Measurements from ENCODE around the gene ROBO2.

ROBO2 gene

GRCh38 chr3:77420336-77420735 lies 380.4 kb downstream of the ROBO2 start (continued):
- no peak for TF ChIP-seq ZSCAN18 (tag by site-specific recombination; IDR thresholded peaks at IDR 0.05)

GRCh38 chr3:77421916-77422315 lies 382.0 kb downstream of the ROBO2 start:
- no peak overlapping the region for H3K4me3 ChIP-seq (ENCODE audit: low read depth, low read length)
- TF ChIP-seq HOXC10 (CRISPR knock-in tag; IDR thresholded peaks at IDR 0.05) (no peak), ZNF157 (tag by site-specific recombination; IDR thresholded peaks at IDR 0.05) (no peak)
- no peaks in the 10 kb centered on the region for H3K9me3 ChIP-seq (ENCODE audit: control insufficient read depth, insufficient read depth, low read depth, low read length)
- H3K4me1 ChIP-seq (ENCODE audit: control insufficient read depth, insufficient read depth, low read length), result no peaks in the 10 kb centered on the region
- H3K36me3 ChIP-seq (ENCODE audit: control insufficient read depth in 2 of 2, insufficient read depth in 1 of 2, low read length in 2 of 2), result no peaks in the 10 kb centered on the region
- POLR2A ChIA-PET, result no interaction called here
- H3K27ac ChIP-seq (ENCODE audit: extremely low read depth, low read depth, low read length), result no peak overlapping the region
- CTCF ChIA-PET, result no interaction called here

GRCh38 chr3:77426531-77426930 lies 386.6 kb downstream of the ROBO2 start:
- no peaks in the 10 kb centered on the region for H3K4me1 ChIP-seq (ENCODE audit: control insufficient read depth, insufficient read depth, low read length)
- ChIA-PET CTCF (interaction anchor here (0.7 kb wide), 1 partner anchor 419 kb away, joined by 3 read pairs; no protein-coding TSS in a partner anchor), POLR2A (no interaction called here)
- TF ChIP-seq ZNF530 (tag by site-specific recombination; IDR thresholded peaks at IDR 0.05; ENCODE audit: low read depth), result no peak
- no peak for TF ChIP-seq ZNF558 (tag by site-specific recombination; IDR thresholded peaks at IDR 0.05)
- TF ChIP-seq KLF7 (tag by site-specific recombination; IDR thresholded peaks at IDR 0.05; ENCODE audit: borderline replicate concordance), result no peak
- no peak for TF ChIP-seq ZSCAN4 (tag by site-specific recombination; IDR thresholded peaks at IDR 0.05)
- TF ChIP-seq ZNF366 (tag by site-specific recombination; conservative IDR thresholded peaks at IDR 0.05), result no peak
- TF ChIP-seq ELK4 (IDR thresholded peaks at IDR 0.05; ENCODE audit: borderline replicate concordance, low read depth, low read length), result no peak
- TF ChIP-seq AEBP2 (tag by site-specific recombination; IDR thresholded peaks at IDR 0.05; ENCODE audit: borderline replicate concordance), result no peak
- no peak for TF ChIP-seq ZNF791 (tag by site-specific recombination; IDR thresholded peaks at IDR 0.05)
- no peak for TF ChIP-seq ZNF221 (tag by site-specific recombination; IDR thresholded peaks at IDR 0.05; ENCODE audit: borderline replicate concordance)
- no peak overlapping the region for H3K27ac ChIP-seq (ENCODE audit: extremely low read depth, low read depth, low read length)
- no peaks in the 10 kb centered on the region for H3K36me3 ChIP-seq (ENCODE audit: control insufficient read depth in 2 of 2, insufficient read depth in 1 of 2, low read length in 2 of 2)
- no peak overlapping the region for H3K4me3 ChIP-seq (ENCODE audit: low read depth, low read length)
- no peaks in the 10 kb centered on the region for H3K9me3 ChIP-seq (ENCODE audit: control insufficient read depth, insufficient read depth, low read depth, low read length)

- ChIA-PET CTCF (no interaction called here), POLR2A (no interaction called here)
- Histone ChIP-seq H3K27ac (ENCODE audit: extremely low read depth, low read depth, low read length) (no peak overlapping the region), H3K36me3 (ENCODE audit: control insufficient read depth in 2 of 2, insufficient read depth in 1 of 2, low read length in 2 of 2) (no peaks in the 10 kb centered on the region), H3K4me1 (ENCODE audit: control insufficient read depth, insufficient read depth, low read length) (no peaks in the 10 kb centered on the region), H3K9me3 (ENCODE audit: control insufficient read depth, insufficient read depth, low read depth, low read length) (no peaks in the 10 kb centered on the region), H3K4me3 (ENCODE audit: low read depth, low read length) (no peak overlapping the region)
- TF ChIP-seq BCL11A (tag by site-specific recombination; IDR thresholded peaks at IDR 0.05; ENCODE audit: low read depth) (no peak), PRDM4 (tag by site-specific recombination; IDR thresholded peaks at IDR 0.05) (no peak), ZNF76 (tag by site-specific recombination; IDR thresholded peaks at IDR 0.05; ENCODE audit: borderline replicate concordance, low read depth) (no peak), KLF16 (tag by site-specific recombination; IDR thresholded peaks at IDR 0.05) (no peak), ZBTB26 (tag by site-specific recombination; optimal IDR thresholded peaks at IDR 0.05) (no peak), IKZF3 (tag by site-specific recombination; IDR thresholded peaks at IDR 0.05) (no peak), MZF1 (tag by site-specific recombination; IDR thresholded peaks at IDR 0.05; ENCODE audit: borderline replicate concordance) (no peak), ZSCAN16 (tag by site-specific recombination; IDR thresholded peaks at IDR 0.05) (no peak)
These were observed 387.6 kb downstream of the ROBO2 start for GRCh38 chr3:77427528-77427927.

Data from HEK293 (cell line).